Kidney (tissue), 14 donors: ENCODE measurements around the gene PTK6. TPM values are rescaled to one million over a fixed set of nuclear protein-coding genes. Genes with fewer than 3 reads are reported as not detected.

Experiments
- DNase-seq, 5 donors: peaks; one replicate each; pipeline ENCODE4 v3.0.0-alpha.2; 2013 to 2020
- FAIRE-seq: peaks from 2 replicates; lab custom pipeline; 2012; peaks lifted over from hg19 to GRCh38; lab: Jason Lieb, UNC
- H3K27ac ChIP-seq, 2 donors: one replicate each; pipeline ENCODE4 v1.7.0; 2013; ENCODE audit warnings: low read depth in 2 of 2, low read length in 2 of 2, inconsistent platforms in 1 of 2
- H3K27me3 ChIP-seq: one replicate; pipeline ENCODE4 v1.7.1; 2013; ENCODE audit warnings: low read length, inconsistent platforms; ENCODE audit not compliant: control insufficient read depth, insufficient read depth
- H3K36me3 ChIP-seq, 3 donors: one replicate each; pipeline versions ENCODE4 v1.7.0 to v1.7.1; 2013; ENCODE audit warnings: low read length in 3 of 3, control low read depth in 1 of 3, inconsistent platforms in 1 of 3; ENCODE audit not compliant: insufficient read depth in 3 of 3, control insufficient read depth in 2 of 3
- H3K4me1 ChIP-seq, 3 donors: one replicate each; pipeline versions ENCODE4 v1.7.0 to v1.7.1; 2013; ENCODE audit warnings: low read length in 3 of 3, inconsistent platforms in 1 of 3, low read depth in 1 of 3; ENCODE audit not compliant: control insufficient read depth in 2 of 3, insufficient read depth in 2 of 3
- H3K4me3 ChIP-seq, 3 donors: one replicate each; pipeline versions ENCODE4 v1.7.0 to v1.8.1; 2013; ENCODE audit warnings: low read length in 3 of 3, control low read depth in 1 of 3, inconsistent platforms in 1 of 3
- H3K9ac ChIP-seq, 3 donors: one replicate each; pipeline versions ENCODE4 v1.7.0 to v1.7.1; 2013; ENCODE audit warnings: low read length in 3 of 3, control low read depth in 1 of 3, inconsistent platforms in 1 of 3
- H3K9me3 ChIP-seq, 3 donors: one replicate each; pipeline versions ENCODE4 v1.7.0 to v1.7.1; 2013; ENCODE audit warnings: low read length in 3 of 3, control low read depth in 1 of 3, inconsistent platforms in 1 of 3; ENCODE audit not compliant: control insufficient read depth in 2 of 3, insufficient read depth in 1 of 3
- CTCF ChIP-seq: IDR thresholded peaks from 3 replicates; pipeline ENCODE4 v1.5.1; 2012; ENCODE audit warnings: mild to moderate bottlenecking, moderate library complexity, borderline replicate concordance; ENCODE audit not compliant: insufficient read depth; ENCODE audit errors: extremely low read depth
- intact Hi-C: fragments of 100-400 bp; cut with DNase I; formaldehyde crosslinking; loops from one replicate; pipeline ENCODE4 v1.11.1; 2022
- polyA plus RNA-seq: library from polyadenylated mRNA; stranded (reverse); fragments of 350-450 nt; fragmentation: Illumina TruSeq; extraction: RNeasy Lipid Tissue Mini Kit (QIAGEN cat#74804); gene quantifications from one replicate; pipeline ENCODE4 v1.2.3, GENCODE V29; 2014; ENCODE audit warnings: low read depth, low replicate concordance; ENCODE audit not compliant: insufficient read depth
- total RNA-seq: library from RNA; stranded (reverse); fragmentation: NEBNext Ultra II Directional; extraction: Animal tissue kit (Norgen Biotek cat#: 25700); gene quantifications from one replicate; pipeline ENCODE4 v1.2.1, GENCODE V29; 2021
- donor health status: control.
- donor health status: control.
- donor health status: control.
- donor health status: control.
- donor health status: control.
- donor health status: DM: yes; HTN: yes; CAD: no.
- donor health status: Normal renal cell carcinoma (clear cell type).

Gene PTK6
- total and polyA plus RNA-seq, 2 donors from 2014 or later, result 0.26 to 1.1 TPM

GRCh38 chr20:63574829-63575743 is 37.9 kb upstream of the PTK6 start:
- H3K9ac ChIP-seq, result no peak overlapping the region
- H3K36me3 ChIP-seq, result no peaks in the 10 kb centered on the region
- no peaks in the 10 kb centered on the region for H3K27me3 ChIP-seq
- H3K4me1 ChIP-seq, result peaks cover 0 to 10% (median 0%) of the 10 kb centered on the region in 3 donors
- H3K4me3 ChIP-seq, result no peak overlapping the region
- H3K27ac ChIP-seq, result no peak overlapping the region
- H3K9me3 ChIP-seq, result no peaks in the 10 kb centered on the region
- no peak for TF ChIP-seq CTCF
- DNase-seq, result peak in 2 of 5 donors; percentile 52 to 72
- intact Hi-C loops, result no loop called here
- FAIRE-seq, result no peak

GRCh38 chr20:63574156-63574828 is 37.1 kb upstream of the PTK6 start, which contains the start of gene HELZ2:
HELZ2 (minus strand) TSS chr20:63574239; CDS start chr20:63572385, 1,854 bp downstream.
- H3K4me3 ChIP-seq, result peak within 1 kb of the TSS; percentile 50 to 87 (median 75)
- peak within 1 kb of the TSS in 2 of 3 donors; percentile 89 to 94 for H3K9ac ChIP-seq
- intact Hi-C loops, result no loop called here
- no peak for FAIRE-seq
- H3K9me3 ChIP-seq, result no peaks in the 10 kb centered on the region
- no peaks in the 10 kb centered on the region for H3K36me3 ChIP-seq
- H3K4me1 ChIP-seq, result peaks cover 0 to 10% (median 0%) of the 10 kb centered on the region in 3 donors
- TF ChIP-seq CTCF, result no peak
- DNase-seq, result peak; percentile 63 to 91 (median 83)
- no peak within 1 kb of the TSS for H3K27ac ChIP-seq
- no peaks in the 10 kb centered on the region for H3K27me3 ChIP-seq

GRCh38 chr20:63573647-63574131 is 36.5 kb upstream of the PTK6 start:
- no peak overlapping the region for H3K27ac ChIP-seq
- H3K9me3 ChIP-seq, result no peaks in the 10 kb centered on the region
- DNase-seq, result peak in 3 of 5 donors; percentile 22 to 66 (median 26)
- intact Hi-C loops, result no loop called here
- H3K27me3 ChIP-seq, result no peaks in the 10 kb centered on the region
- H3K36me3 ChIP-seq, result no peaks in the 10 kb centered on the region
- H3K4me3 ChIP-seq, result peak overlapping the region; percentile 50 to 87 (median 75)
- TF ChIP-seq CTCF, result no peak
- peaks cover 0 to 10% (median 0%) of the 10 kb centered on the region in 3 donors for H3K4me1 ChIP-seq
- FAIRE-seq, result no peak
- H3K9ac ChIP-seq, result peak overlapping the region in 2 of 3 donors; percentile 89 to 94
